HepG2 (cell line): ENCODE measurements around the gene ASXL1. TPM values are rescaled to one million over a fixed set of nuclear protein-coding genes. Genes with fewer than 3 reads are reported as not detected.

ENCODE experiments used
- ATF7 ChIP-seq, 2 experiments: fragments of 450-650 bp in 1 of 2; sonication (generic) in 1 of 2; formaldehyde crosslinking in 1 of 2; IDR thresholded peaks; 2 replicates each; pipeline versions ENCODE4 v1.4.0 to v1.6.1; 2016 to 2020; ENCODE audit warnings: antibody characterized with exemption in 1 of 2, mild to moderate bottlenecking in 1 of 2, missing genetic modification reagents in 1 of 2
- EHMT2 ChIP-seq: fragments of 200-600 bp; sonication (generic); IDR thresholded peaks from 2 replicates; pipeline ENCODE4 v1.7.0; 2017; ENCODE audit warnings: antibody characterized with exemption, low read depth, low read length, borderline replicate concordance
- FOSL1 ChIP-seq: sonication (generic); formaldehyde crosslinking; IDR thresholded peaks from 2 replicates; pipeline ENCODE4 v1.9.0; 2021; ENCODE audit warnings: missing genetic modification reagents, borderline replicate concordance
- FOXM1 ChIP-seq: sonication (generic); formaldehyde crosslinking; IDR thresholded peaks from 2 replicates; pipeline ENCODE4 v1.5.0; 2020; ENCODE audit warnings: missing genetic modification reagents
- IRF2 ChIP-seq: IDR thresholded peaks from 2 replicates; pipeline ENCODE4 v1.6.1; 2018; ENCODE audit warnings: missing genetic modification reagents, missing compliant biosample characterization
- KDM5B ChIP-seq: sonication (generic); formaldehyde crosslinking; IDR thresholded peaks from 2 replicates; pipeline ENCODE4 v1.4.0; 2020; ENCODE audit warnings: missing genetic modification reagents, mild to moderate bottlenecking, borderline replicate concordance
- MEF2D ChIP-seq: sonication (generic); formaldehyde crosslinking; IDR thresholded peaks from 2 replicates; pipeline ENCODE4 v1.5.1; 2020; ENCODE audit warnings: mild to moderate bottlenecking, missing genetic modification reagents
- MLLT10 ChIP-seq: sonication (generic); formaldehyde crosslinking; IDR thresholded peaks from 2 replicates; pipeline ENCODE4 v1.4.0; 2020; ENCODE audit warnings: missing genetic modification reagents
- NCOA1 ChIP-seq: sonication (generic); formaldehyde crosslinking; IDR thresholded peaks from 2 replicates; pipeline ENCODE4 v1.9.0; 2021; ENCODE audit warnings: missing genetic modification reagents
- NFAT5 ChIP-seq: sonication (generic); formaldehyde crosslinking; IDR thresholded peaks from 2 replicates; pipeline ENCODE4 v1.4.0; 2020; ENCODE audit warnings: missing genetic modification reagents
- POLR2A ChIP-seq, 2 experiments: IDR thresholded peaks; 2 replicates each; pipeline ENCODE4 v1.6.1; 2011; ENCODE audit warnings: low read depth in 2 of 2, low read length in 2 of 2, mild to moderate bottlenecking in 1 of 2, moderate library complexity in 1 of 2; ENCODE audit not compliant: insufficient read depth in 1 of 2
- POLR2AphosphoS2 ChIP-seq: IDR thresholded peaks from 2 replicates; pipeline ENCODE4 v1.6.1; 2011; ENCODE audit warnings: low read depth, low read length, improper control_type of control experiment
- PRMT3 ChIP-seq: sonication (generic); formaldehyde crosslinking; IDR thresholded peaks from 2 replicates; pipeline ENCODE4 v1.8.1; 2022; ENCODE audit warnings: low read depth, mild to moderate bottlenecking, moderate library complexity, missing genetic modification reagents, borderline replicate concordance
- SKI ChIP-seq: fragments of 450-650 bp; IDR thresholded peaks from one replicate; pipeline ENCODE4 v1.6.1; 2018; ENCODE audit warnings: mild to moderate bottlenecking; ENCODE audit not compliant: partially characterized antibody
- SMAD3 ChIP-seq: sonication (generic); formaldehyde crosslinking; IDR thresholded peaks from 2 replicates; pipeline ENCODE4 v1.4.0; 2020; ENCODE audit warnings: missing genetic modification reagents
- SSRP1 ChIP-seq: IDR thresholded peaks from 2 replicates; pipeline ENCODE4 v1.6.1; 2016; ENCODE audit warnings: control low read depth
- TARDBP ChIP-seq: sonication (generic); formaldehyde crosslinking; IDR thresholded peaks from 2 replicates; pipeline ENCODE4 v1.8.0; 2022; ENCODE audit warnings: mild to moderate bottlenecking, missing genetic modification reagents
- TBX3 ChIP-seq: fragments of 450-650 bp; IDR thresholded peaks from 2 replicates; pipeline ENCODE4 v1.6.1; 2017; ENCODE audit warnings: antibody characterized with exemption, mild to moderate bottlenecking, inconsistent platforms, borderline replicate concordance
- XRCC5 ChIP-seq: fragments of 200-400 bp; formaldehyde crosslinking; optimal IDR thresholded peaks from 2 replicates; pipeline ENCODE3; 2017; ENCODE audit warnings: mild to moderate bottlenecking, low read length
- ZNF260 ChIP-seq: sonication (generic); formaldehyde crosslinking; IDR thresholded peaks from 2 replicates; pipeline ENCODE4 v1.4.0; 2020; ENCODE audit warnings: missing genetic modification reagents, low read depth, mild to moderate bottlenecking, borderline replicate concordance
- ZNF333 ChIP-seq: sonication (generic); formaldehyde crosslinking; IDR thresholded peaks from 2 replicates; pipeline ENCODE4 v1.4.0; 2020; ENCODE audit warnings: mild to moderate bottlenecking, missing genetic modification reagents, borderline replicate concordance
- ZNF891 ChIP-seq: sonication (generic); formaldehyde crosslinking; IDR thresholded peaks from 2 replicates; pipeline ENCODE4 v1.5.0; 2020; ENCODE audit warnings: mild to moderate bottlenecking, missing genetic modification reagents
- polyA plus RNA-seq, 8 experiments: library from polyadenylated mRNA; depleted of rRNA in 3 of 8; stranded (reverse) in 7 of 8; unstranded in 1 of 8; fragments of >200 nt; fragmentation: Illumina TruSeq in 4 of 8; extraction: Trizol in 4 of 8; gene quantifications; 2 replicates each; pipeline versions ENCODE4 v1.2.1 to v1.2.3, GENCODE V29; 2011 to 2016; ENCODE audit warnings: low read depth in 4 of 8, missing spikeins in 1 of 8, mixed read lengths in 1 of 8; ENCODE audit not compliant: insufficient read depth in 1 of 8
- total RNA-seq, 5 experiments: library from RNA; depleted of rRNA; stranded (reverse); fragments of >200 nt; fragmentation: Illumina TruSeq; extraction: Trizol; gene quantifications; 2 replicates each; pipeline ENCODE4 v1.2.3, GENCODE V29; 2016; ENCODE audit warnings: low read depth in 1 of 5
- TF ChIP-seq, protein P1 (sequence below): sonication (generic); formaldehyde crosslinking; IDR thresholded peaks from 2 replicates; pipeline ENCODE4 v1.5.1; 2020; ENCODE audit warnings: missing genetic modification reagents, mild to moderate bottlenecking, borderline replicate concordance
- TF ChIP-seq, protein P2 (sequence below): sonication (generic); formaldehyde crosslinking; IDR thresholded peaks from 2 replicates; pipeline ENCODE4 v1.8.0; 2023; ENCODE audit warnings: mild to moderate bottlenecking, missing genetic modification reagents

ASXL1 gene
- total and polyA plus RNA-seq, 2 of the 13 experiments (the other 11 are each of a cell fraction or from before 2014, with no cell fraction given), result 62.1 to 74.8 TPM

DNA sequence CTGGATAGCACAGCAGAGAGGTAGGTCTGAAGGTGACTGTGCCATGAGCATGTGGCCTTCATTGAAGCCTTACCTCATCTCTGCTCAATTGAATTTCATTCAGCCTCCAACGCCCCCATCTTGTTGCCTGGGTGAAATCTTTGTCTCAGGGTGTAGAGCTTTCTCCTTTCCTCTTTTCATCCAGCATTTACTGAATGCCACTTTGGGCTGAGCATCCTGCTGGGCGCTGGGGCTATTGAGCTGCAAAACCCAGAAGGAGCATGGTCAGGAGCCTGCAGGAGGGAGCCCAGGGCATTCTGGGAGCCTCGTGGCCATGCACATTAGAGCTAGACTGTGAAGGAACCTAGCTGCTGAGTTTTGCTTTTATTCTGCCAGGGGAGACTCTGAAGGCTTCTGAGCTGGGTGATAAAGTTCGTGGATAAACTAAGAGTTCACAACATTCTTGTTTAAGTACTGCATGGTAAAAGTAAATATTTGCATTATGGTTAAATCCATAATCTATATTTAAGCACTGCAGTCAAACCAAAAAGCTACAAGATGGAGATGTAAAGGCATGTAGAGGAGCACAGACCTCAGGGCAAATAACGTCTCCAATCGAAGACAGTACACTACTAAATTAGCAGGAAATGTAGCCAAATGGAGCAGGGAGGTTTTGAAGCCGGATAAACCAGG lies 13.2 kb upstream of the ASXL1 start (continued):
- no peak for TF ChIP-seq NCOA1 (CRISPR knock-in tag)
- no peak for TF ChIP-seq SKI
- no peak for TF ChIP-seq KDM5B (CRISPR knock-in tag)
- TF ChIP-seq FOXM1, result no peak
- no peak for TF ChIP-seq SSRP1 (CRISPR knock-in tag)
- no peak; the same call in 1 of the 2 replicates for TF ChIP-seq SMAD3 (CRISPR knock-in tag)
- TF ChIP-seq XRCC5, result no peak
- no peak; the same call in 1 of the 2 replicates for TF ChIP-seq IRF2 (CRISPR knock-in tag)
- TF ChIP-seq, protein P1, sequence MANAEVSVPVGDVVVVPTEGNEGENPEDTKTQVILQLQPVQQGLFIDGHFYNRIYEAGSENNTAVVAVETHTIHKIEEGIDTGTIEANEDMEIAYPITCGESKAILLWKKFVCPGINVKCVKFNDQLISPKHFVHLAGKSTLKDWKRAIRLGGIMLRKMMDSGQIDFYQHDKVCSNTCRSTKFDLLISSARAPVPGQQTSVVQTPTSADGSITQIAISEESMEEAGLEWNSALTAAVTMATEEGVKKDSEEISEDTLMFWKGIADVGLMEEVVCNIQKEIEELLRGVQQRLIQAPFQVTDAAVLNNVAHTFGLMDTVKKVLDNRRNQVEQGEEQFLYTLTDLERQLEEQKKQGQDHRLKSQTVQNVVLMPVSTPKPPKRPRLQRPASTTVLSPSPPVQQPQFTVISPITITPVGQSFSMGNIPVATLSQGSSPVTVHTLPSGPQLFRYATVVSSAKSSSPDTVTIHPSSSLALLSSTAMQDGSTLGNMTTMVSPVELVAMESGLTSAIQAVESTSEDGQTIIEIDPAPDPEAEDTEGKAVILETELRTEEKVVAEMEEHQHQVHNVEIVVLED (CRISPR knock-in tag), result 0 out of 2 replicates have a peak, but pooled peaks have one; percentile 13
- no peak for TF ChIP-seq MLLT10 (CRISPR knock-in tag)
- TF ChIP-seq NFAT5 (CRISPR knock-in tag), result no peak
- TF ChIP-seq POLR2A (IDR thresholded peaks at IDR 0.05; ENCODE audit: insufficient read depth in 1 of 2, low read depth in 2 of 2, low read length in 2 of 2), result no peak
- TF ChIP-seq PRMT3 (CRISPR knock-in tag), result no peak
- TF ChIP-seq POLR2AphosphoS2, result no peak
- TF ChIP-seq EHMT2, result no peak
- no peak for TF ChIP-seq ZNF260 (CRISPR knock-in tag)
- TF ChIP-seq, protein P2, sequence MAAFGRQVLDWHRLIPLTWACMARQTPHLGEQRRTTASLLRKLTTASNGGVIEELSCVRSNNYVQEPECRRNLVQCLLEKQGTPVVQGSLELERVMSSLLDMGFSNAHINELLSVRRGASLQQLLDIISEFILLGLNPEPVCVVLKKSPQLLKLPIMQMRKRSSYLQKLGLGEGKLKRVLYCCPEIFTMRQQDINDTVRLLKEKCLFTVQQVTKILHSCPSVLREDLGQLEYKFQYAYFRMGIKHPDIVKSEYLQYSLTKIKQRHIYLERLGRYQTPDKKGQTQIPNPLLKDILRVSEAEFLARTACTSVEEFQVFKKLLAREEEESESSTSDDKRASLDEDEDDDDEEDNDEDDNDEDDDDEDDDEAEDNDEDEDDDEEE (CRISPR knock-in tag), result no peak
- TF ChIP-seq MEF2D (CRISPR knock-in tag), result no peak
- no peak for TF ChIP-seq ZNF333 (CRISPR knock-in tag)
- TF ChIP-seq FOSL1 (CRISPR knock-in tag), result no peak
- TF ChIP-seq TBX3, result no peak
- no peak for TF ChIP-seq ZNF891 (CRISPR knock-in tag)
- no peak for TF ChIP-seq ATF7 (IDR thresholded peaks at IDR 0.05)
- TF ChIP-seq ATF7 (CRISPR knock-in tag; IDR thresholded peaks at IDR 0.05), result no peak
- no peak for TF ChIP-seq TARDBP (CRISPR knock-in tag)
